Measurements from ENCODE around the gene HLA-DRB1.
"Not testable (repeated sequence)": the region's sequence is repeated elsewhere in the genome, so short reads cannot be mapped to it uniquely, and the experiment has no call there.

The HLA-DRB1 gene

GRCh38 chr6:32589596-32590449, at the start of gene HLA-DRB1:
Gene HLA-DRB1 (minus strand): TSS chr6:32589848. CDS start chr6:32589742, 106 bp downstream.
- FAIRE-seq (peak; percentile 100), DNase-seq (ENCODE audit: insufficient read length, low spot score) (no peak)
- TF ChIP-seq POLR2A (IDR thresholded peaks at IDR 0.05; ENCODE audit: low read depth, low read length): no peak

DNA sequence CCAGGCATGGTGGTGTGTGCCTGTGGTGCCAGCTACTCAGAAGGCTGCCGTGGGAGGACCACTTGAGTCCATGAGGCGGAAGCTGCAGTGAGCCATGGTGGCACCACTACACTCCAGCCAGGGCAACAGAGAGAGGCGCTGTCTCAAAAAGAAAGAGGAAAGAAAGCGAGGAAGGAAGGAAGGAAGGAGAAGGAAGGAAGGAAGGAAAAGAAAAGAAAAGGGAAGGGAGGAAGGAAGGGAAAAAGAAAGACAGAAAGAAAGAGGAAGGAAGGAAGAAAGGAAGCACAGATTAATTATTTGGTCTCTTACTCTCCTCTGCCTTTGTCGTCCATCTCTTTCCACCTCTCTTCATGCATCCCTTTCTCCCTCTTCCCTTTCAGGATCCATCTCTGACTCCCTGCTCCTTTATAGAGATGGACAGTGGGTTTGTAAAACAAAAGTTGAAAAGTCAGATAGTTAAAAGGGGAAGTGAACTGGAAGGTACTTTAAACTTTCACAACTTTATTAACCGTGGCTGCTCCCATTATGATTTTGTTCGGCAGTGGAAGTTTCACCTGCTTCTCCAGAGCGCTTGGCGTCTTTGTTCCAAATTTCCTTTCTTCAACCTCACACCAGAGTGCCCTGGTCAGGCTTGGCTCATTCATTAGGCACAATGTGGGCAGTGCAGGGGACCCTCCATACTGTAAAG, 49.0 kb upstream of the HLA-DRB1 start:
- no peak for TF ChIP-seq POLR2A (IDR thresholded peaks at IDR 0.05; ENCODE audit: low read depth, low read length)
- FAIRE-seq (no peak), DNase-seq (ENCODE audit: insufficient read length, low spot score) (no peak)

DNA sequence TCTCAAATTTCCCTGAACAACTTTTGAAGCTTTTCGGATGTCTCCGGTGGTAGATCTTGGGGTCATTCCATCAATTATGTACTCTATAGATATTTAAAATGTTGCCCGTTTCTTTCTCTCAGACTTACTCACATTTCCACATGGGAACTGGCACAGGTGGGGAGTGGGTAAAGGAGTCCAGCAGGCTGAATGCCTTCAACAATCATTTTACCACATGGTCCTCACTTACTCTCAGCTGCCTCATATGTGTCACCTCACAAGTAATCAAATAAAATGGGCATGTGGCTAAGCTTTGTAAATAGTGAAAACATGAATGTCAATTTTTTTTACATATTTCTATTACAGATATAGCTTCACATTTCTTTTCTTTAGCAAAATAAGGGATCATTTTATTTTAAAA, 48.2 kb upstream of the HLA-DRB1 start:
- DNase-seq (ENCODE audit: insufficient read length, low spot score): no peak
- TF ChIP-seq POLR2A (IDR thresholded peaks at IDR 0.05; ENCODE audit: low read depth, low read length): no peak
- no peak for FAIRE-seq

- DNase-seq (ENCODE audit: insufficient read length, low spot score) (no peak), FAIRE-seq (no peak)
- TF ChIP-seq POLR2A (IDR thresholded peaks at IDR 0.05; ENCODE audit: low read depth, low read length): no peak
Measured at GRCh38 chr6:32637219-32637880, 47.7 kb upstream of the HLA-DRB1 start, which contains the start of gene HLA-DQA1. Gene HLA-DQA1 (plus strand): TSS chr6:32637406. CDS start chr6:32637459, 53 bp downstream.

DNA sequence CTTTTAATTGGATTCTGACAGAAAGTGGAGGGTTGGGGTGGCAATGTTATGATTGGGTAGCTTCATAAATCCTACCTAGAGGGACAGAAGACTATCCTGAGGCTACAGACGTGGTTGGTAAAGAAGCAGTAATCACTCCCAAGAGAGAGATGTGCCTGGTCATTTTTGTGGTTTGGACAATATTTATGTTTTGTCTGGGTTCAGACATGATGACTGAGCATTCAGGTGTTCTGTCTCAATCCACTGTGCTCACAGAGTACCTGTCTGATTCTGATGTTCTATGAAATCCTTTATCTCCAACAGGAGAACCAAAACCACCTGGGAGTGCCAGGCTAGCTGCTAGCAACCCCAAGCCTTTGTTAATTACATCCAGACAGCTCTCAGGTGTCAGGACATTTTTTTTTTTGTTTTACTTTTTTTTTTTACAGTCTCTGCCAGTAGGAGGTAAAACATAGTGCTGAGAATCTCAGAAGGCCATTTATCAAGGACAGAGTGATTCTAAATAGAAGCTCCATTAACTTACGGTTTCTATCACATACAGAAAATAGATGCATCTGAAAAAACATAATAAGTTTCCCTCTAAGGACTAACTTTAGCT, 46.0 kb upstream of the HLA-DRB1 start:
- no peak for FAIRE-seq

DNA sequence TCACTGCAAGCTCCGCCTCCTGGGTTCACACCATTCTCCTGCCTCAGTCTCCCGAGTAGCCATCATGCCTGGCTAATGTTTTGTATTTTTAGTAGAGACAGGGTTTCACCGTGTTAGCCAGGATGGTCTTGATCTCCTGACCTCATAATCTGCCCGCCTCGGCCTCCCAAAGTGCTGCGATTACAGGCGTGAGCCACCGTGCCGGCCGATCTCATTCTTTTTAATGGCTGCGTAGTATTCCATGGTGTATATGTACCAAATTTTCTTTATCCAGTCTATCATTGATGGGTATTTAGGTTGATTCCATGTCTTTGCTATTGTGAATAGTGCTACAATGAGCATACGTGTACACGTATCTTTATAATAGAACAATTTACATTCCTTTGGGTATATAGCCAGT, 40.1 kb upstream of the HLA-DRB1 start:
- not testable (repeated sequence) for FAIRE-seq

More for the DNA sequence above, 46.0 kb upstream of the HLA-DRB1 start:
- no peak for TF ChIP-seq POLR2A (IDR thresholded peaks at IDR 0.05; ENCODE audit: low read depth, low read length)
- no peak for DNase-seq (ENCODE audit: insufficient read length, low spot score)

GRCh38 chr6:32627831-32628230, 38.2 kb upstream of the HLA-DRB1 start:
- FAIRE-seq (no peak), DNase-seq (ENCODE audit: insufficient read length, low spot score) (no peak)
- no peak for TF ChIP-seq POLR2A (IDR thresholded peaks at IDR 0.05; ENCODE audit: low read depth, low read length)

More for the DNA sequence above, 40.1 kb upstream of the HLA-DRB1 start:
- DNase-seq (ENCODE audit: insufficient read length, low spot score): not testable (repeated sequence)

- no peak for FAIRE-seq
Measured at GRCh38 chr6:32627249-32627648, 37.6 kb upstream of the HLA-DRB1 start.

DNA sequence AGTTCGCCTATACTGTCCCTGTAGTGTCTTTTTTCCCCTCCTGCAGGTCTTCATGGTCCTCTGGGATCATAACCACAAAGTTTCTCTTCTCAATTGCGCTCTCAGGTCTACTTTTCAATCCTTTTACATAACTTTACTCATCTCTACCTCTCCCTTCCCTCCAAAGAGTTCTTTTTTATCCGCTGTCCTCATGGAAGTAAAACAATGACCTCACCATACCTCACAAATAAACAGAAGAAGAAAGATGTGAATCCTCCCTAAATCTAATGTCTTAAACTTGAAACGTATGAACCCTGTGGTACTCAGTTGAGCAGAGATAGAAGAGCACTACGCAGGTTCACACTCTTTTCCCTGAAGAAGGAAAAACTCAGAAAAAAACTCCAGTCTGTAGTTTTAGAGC, 35.5 kb upstream of the HLA-DRB1 start:
- TF ChIP-seq POLR2A (IDR thresholded peaks at IDR 0.05; ENCODE audit: low read depth, low read length): no peak
- no peak for DNase-seq (ENCODE audit: insufficient read length, low spot score)
- no peak for FAIRE-seq

More at GRCh38 chr6:32627249-32627648, 37.6 kb upstream of the HLA-DRB1 start:
- no peak for TF ChIP-seq POLR2A (IDR thresholded peaks at IDR 0.05; ENCODE audit: low read depth, low read length)
- no peak for DNase-seq (ENCODE audit: insufficient read length, low spot score)

GRCh38 chr6:32624565-32624964, 34.9 kb upstream of the HLA-DRB1 start:
- DNase-seq (ENCODE audit: insufficient read length, low spot score): no peak
- no peak for TF ChIP-seq POLR2A (IDR thresholded peaks at IDR 0.05; ENCODE audit: low read depth, low read length)
- FAIRE-seq: no peak

DNA sequence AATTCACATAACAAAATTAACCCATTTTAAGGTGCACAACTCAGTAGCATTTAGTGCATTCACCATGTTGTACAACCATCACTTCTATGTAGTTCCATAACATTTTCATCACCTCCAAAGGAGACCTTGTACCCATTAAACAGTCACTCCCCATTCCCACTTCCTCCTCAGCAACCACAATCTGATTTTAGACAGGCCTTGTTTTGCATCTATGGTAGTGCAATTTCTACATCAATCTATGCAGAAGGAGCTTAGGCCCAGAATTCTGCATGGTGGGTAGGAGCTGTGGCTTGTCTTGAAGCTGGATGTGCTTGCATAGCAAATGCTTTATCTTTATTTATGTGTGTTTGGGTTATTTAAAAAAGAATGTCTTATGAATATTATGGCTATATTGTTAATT, 34.0 kb upstream of the HLA-DRB1 start:
- TF ChIP-seq POLR2A (IDR thresholded peaks at IDR 0.05; ENCODE audit: low read depth, low read length): no peak
- DNase-seq (ENCODE audit: insufficient read length, low spot score): no peak
- no peak for FAIRE-seq

DNA sequence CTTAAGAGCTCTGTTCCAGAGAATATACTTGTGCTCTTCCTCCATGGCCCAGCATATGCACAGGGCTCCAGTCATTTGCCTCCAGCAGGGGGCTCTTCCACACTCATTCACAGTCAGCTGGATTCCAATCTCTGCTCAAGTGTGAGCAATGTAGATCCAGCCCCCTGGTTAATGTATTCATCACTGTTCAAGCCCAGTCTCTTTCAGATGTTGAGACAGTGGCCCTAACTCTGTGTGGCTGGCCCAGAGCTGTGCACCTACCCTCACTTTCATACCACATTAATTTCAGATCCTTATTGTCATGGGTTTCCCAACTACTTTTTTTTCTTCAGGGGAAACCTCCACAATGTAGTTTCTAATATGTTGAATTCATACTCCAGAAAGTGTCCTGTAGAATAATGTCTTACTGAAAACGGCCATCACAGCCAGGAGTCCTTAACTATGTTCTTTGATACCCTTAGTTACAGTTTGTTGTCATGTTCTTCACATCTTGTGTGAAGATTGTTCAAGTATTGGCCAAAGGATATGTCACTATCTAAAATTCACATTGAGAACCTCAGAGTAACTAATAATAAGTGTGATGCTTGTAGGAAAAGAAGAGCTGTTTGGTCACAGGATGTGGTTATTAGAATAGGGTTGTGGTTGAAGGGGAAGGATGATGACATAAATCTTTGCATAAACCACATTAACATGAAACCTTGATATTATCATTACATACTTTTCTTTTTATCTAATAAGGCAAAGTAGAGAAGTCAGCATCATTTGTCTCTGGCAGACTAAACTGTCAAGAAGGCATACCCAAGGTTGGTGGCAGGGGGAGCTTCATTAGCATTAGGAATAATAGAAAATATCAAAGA, 33.1 kb upstream of the HLA-DRB1 start:
- FAIRE-seq (no peak), DNase-seq (ENCODE audit: insufficient read length, low spot score) (no peak)
- TF ChIP-seq POLR2A (IDR thresholded peaks at IDR 0.05; ENCODE audit: low read depth, low read length): no peak

DNA sequence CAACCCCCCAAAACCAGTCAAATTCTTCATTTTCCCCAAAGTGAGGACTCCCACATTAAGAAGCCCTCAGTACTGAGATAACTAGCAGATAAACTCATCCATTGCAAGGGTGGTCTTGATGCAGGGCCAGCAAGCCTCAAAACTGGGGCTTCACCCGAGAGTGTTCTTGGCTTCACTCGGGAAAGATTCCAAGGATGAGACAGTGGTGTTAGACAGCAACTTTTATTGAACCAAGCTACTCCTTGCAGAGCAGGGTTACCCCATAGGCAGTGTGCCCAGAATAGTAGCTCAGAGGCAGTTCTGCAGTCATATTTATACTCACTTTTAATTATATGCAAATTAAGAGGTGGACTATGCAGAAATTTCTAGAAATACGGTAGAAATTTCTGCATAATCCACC, 31.7 kb upstream of the HLA-DRB1 start:
- no peak for FAIRE-seq
- no peak for DNase-seq (ENCODE audit: insufficient read length, low spot score)
- no peak for TF ChIP-seq POLR2A (IDR thresholded peaks at IDR 0.05; ENCODE audit: low read depth, low read length)

Data from H54 (cell line).